HG02852 (cell line): ENCODE results near the gene OR8K3.

Source experiments
- ATAC-seq: cut with Tn5 transposase; IDR thresholded peaks from one replicate; pipeline ENCODE4 v1.9.1; 2021; ENCODE audit warnings: mild to moderate bottlenecking, moderate library complexity; ENCODE audit not compliant: unreplicated experiment

The OR8K3 gene

GRCh38 chr11:56314844-56315243 is at the start of gene OR8K3:
Gene OR8K3 (plus strand): TSS chr11:56315144. CDS start chr11:56318307, 3,163 bp downstream.
- no peak for ATAC-seq

DNA sequence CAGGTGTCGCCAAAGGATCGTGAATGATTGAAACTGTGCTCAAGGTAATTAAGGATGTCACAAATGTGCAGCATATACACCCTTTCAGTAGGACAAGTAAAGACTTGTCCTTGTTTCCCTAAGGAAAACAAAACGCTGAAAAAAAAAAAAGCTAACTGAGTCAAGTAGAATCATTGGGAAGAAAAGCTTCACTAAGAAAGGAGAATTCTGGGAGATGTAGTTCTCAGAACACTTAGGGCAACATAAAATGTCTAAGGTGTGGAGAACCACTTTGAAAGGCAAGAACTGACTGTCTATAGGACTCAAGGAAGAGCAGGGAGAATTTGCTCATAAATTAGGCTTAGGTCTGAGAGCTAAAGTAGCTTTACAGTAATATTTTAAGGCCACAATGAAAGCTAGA is 43.9 kb upstream of the OR8K3 start:
- ATAC-seq = no peak

GRCh38 chr11:56273854-56274253 is 41.1 kb upstream of the OR8K3 start, which contains the start of gene OR5T1:
Gene OR5T1 (plus strand): TSS chr11:56274154. CDS start chr11:56275639, 1,485 bp downstream.
- ATAC-seq = no peak

DNA sequence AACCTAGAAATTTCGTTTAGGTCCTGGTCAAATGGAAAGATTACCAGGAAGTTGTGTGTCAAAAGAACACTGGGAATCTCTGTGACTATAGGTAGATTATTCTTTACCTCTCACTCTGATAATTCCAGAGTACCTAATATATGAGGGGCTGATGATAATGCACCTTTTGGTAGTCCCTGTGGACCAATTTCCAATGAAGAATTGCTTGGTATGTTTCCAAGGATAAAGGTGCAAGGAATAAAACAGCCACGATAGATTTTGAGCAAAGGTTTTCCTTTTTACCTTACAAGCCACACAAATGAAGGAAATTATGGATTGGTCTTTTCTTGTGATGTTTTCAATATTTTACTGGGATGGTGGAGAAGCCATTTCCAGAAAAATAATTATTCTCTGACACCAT is 22.8 kb upstream of the OR8K3 start, which contains the start of gene OR8H1:
Gene OR8H1 (minus strand): TSS at position 101 of the 400 bp plus-strand sequence. CDS start 1,192 bp downstream, outside the sequence.
- ATAC-seq = no peak

DNA sequence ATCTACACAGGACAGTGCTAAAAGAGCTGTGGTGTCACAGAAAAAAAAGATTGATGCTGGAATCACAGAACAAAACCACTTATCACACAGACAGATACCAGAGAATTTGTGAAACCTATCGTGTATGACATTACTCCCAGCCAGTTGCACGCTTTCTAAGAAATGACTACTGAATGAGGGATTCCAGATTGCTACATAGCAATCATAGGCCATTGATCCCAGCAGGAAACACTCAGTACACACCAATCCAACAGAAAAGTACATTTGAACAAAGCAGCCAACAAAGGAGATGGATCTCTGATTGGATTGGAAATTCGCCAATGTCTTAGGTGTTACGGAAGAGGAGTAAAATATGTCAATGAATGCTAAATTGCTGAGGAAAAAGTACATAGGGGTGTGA is 18.0 kb upstream of the OR8K3 start:
- no peak for ATAC-seq

DNA sequence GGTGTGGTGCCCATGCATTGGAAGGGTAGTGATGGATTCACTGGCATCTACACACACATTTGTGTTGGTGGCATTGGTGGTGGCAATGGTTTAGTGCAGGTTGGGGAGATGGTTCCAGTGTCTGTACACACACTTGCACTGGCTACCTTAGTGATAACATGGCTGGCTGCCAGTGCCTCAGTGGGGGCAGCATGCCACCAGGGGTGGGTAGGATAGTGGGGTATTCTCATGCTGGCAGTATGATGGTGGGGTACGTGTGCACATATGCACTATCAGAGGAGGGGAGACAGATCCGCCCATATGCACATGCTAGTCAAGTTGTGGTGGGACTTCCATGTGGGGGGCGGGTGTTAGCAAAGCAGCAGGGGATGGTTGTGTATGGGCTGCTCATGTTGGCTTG is 7.1 kb upstream of the OR8K3 start:
- ATAC-seq = no peak

GRCh38 chr11:56331861-56332491 is 17.0 kb downstream of the OR8K3 start:
- ATAC-seq = no peak

GRCh38 chr11:56333156-56333555 is 18.2 kb downstream of the OR8K3 start:
- ATAC-seq = no peak

- no peak for ATAC-seq
Observed at GRCh38 chr11:56340289-56340688, 25.3 kb downstream of the OR8K3 start.

- no peak for ATAC-seq
Observed at GRCh38 chr11:56345739-56346138, 30.8 kb downstream of the OR8K3 start, which contains the start of gene OR8K1. Gene OR8K1 (plus strand): TSS chr11:56346039. CDS start chr11:56346039, 0 bp downstream.

DNA sequence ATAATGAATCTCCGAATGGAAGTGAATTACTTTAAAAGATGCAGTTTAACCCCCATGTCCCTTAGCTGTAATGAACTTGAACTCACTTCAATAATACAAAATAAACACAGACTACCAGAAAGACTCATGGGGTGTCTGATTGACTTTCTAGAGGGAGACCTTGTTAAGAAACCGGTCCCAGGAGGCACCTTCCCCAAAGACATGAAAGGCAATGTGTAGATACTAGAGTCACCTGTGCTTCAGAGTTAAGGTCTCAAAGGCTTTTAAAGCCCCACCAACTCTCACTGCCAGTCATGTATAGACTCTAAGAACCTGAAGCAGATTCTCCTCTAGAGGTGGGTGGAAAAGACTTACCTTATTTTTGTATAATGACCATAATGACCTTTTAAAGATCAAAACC is 39.0 kb downstream of the OR8K3 start, which contains the start of gene OR8J1:
Gene OR8J1 (plus strand): TSS at position 301 of the 400 bp plus-strand sequence. CDS start 5,956 bp downstream, outside the sequence.
- ATAC-seq = no peak
